ENCODE results near the gene ZNF692. TPM values are rescaled to one million over a fixed set of nuclear protein-coding genes. Genes with fewer than 3 reads are reported as not detected.
"Not testable (repeated sequence)": the region's sequence is repeated elsewhere in the genome, so short reads cannot be mapped to it uniquely, and the experiment has no call there.

The ZNF692 gene
- total RNA-seq, 3 donors from 2014 or later, result 11.5 to 84.3 (median 77.7) TPM

GRCh38 chr1:248892590-248892989 is 33.7 kb upstream of the ZNF692 start:
- TF ChIP-seq POLR2A (IDR thresholded peaks at IDR 0.05), result no peak
- no peak overlapping the region for H3K4me3 ChIP-seq

DNA sequence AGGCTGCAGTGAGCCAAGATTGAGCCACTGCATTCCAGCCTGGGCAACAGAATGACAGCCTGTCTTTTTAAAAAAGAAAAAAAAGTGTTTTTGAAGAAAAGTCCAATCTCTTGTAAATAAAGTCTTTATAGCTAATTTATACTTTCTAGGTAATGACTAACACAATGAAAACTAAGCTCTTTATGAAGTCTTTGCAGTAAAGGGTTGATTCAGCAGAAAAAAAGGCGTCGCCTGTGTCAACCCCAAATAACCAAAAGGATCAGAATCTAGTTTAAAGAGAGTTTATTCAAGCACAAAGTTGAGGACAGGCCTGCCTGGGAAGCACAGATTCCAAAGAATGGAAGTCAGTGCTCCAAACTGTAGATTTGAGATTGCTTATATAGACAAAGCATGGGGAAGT is 32.9 kb upstream of the ZNF692 start:
- no peak for DNase-seq (ENCODE audit: low spot score in 2 of 2)
- Histone ChIP-seq H3K36me3 (no peaks in the 10 kb centered on the region), H3K27me3 (no peaks in the 10 kb centered on the region), H3K4me1 (no peaks in the 10 kb centered on the region), H3K4me3 (no peak overlapping the region), H3K9me3 (no peaks in the 10 kb centered on the region), H3K27ac (no peak overlapping the region)
- intact Hi-C loops (cut with DNase I; ENCODE audit: low total_unique reads), result no loop called here
- no peak for TF ChIP-seq POLR2A (IDR thresholded peaks at IDR 0.05)
- no peak for TF ChIP-seq POLR2AphosphoS5 (IDR thresholded peaks at IDR 0.05)
- no peak for TF ChIP-seq CTCF (IDR thresholded peaks at IDR 0.05)

More at GRCh38 chr1:248892590-248892989, 33.7 kb upstream of the ZNF692 start:
- no peaks in the 10 kb centered on the region for H3K27me3 ChIP-seq
- H3K36me3 ChIP-seq, result no peaks in the 10 kb centered on the region
- H3K4me1 ChIP-seq, result no peaks in the 10 kb centered on the region
- intact Hi-C loops (cut with DNase I; ENCODE audit: low total_unique reads), result no loop called here
- no peaks in the 10 kb centered on the region for H3K9me3 ChIP-seq
- H3K27ac ChIP-seq, result no peak overlapping the region
- no peak for DNase-seq (ENCODE audit: low spot score in 2 of 2)

DNA sequence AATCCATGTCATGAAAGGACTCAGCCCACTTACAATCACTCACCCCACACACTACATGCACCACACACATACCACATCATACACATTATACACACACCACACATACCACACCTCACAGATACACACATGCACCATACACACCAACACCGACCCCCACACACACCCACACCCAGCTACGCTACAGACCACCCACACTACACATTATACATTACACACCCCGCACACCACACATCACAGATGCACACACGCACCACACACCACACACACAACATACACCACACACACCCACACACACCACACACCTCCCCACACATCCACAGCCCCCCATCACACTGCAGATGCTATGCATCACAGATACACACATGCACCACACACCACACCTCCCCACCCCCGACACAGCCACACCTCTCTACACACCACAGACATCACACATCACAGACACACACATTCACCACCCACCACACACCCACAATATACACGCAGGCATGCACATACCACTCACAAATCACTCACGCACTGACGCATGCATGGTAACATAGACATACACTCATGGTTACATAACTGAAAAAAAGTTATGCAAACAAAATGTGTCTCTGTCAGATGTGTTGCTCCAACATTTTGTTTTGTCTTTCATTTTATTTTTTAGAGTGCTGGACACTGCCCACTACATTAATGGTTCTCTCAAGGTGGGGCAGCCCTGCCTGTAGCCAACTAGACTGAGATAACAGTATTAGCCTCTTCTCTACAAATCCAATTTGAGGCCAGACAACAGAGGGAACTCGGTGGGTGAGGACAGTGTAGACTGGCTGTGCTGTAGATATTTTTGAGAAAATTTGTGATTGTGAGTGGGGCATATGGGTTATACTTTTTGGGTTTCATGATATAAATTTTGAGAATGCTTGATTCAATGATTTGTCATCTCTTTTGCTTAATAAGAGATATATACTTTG is 31.9 kb upstream of the ZNF692 start:
- no peaks in the 10 kb centered on the region for H3K36me3 ChIP-seq
- H3K27ac ChIP-seq, result no peak overlapping the region
- H3K4me3 ChIP-seq, result no peak overlapping the region
- H3K27me3 ChIP-seq, result no peaks in the 10 kb centered on the region
- no peaks in the 10 kb centered on the region for H3K4me1 ChIP-seq
- intact Hi-C loops (cut with DNase I; ENCODE audit: low total_unique reads), result no loop called here
- no peaks in the 10 kb centered on the region for H3K9me3 ChIP-seq
- no peak for TF ChIP-seq CTCF (IDR thresholded peaks at IDR 0.05)
- no peak for TF ChIP-seq POLR2A (IDR thresholded peaks at IDR 0.05)
- TF ChIP-seq POLR2AphosphoS5 (IDR thresholded peaks at IDR 0.05), result no peak
- DNase-seq (ENCODE audit: low spot score in 2 of 2), result no peak

DNA sequence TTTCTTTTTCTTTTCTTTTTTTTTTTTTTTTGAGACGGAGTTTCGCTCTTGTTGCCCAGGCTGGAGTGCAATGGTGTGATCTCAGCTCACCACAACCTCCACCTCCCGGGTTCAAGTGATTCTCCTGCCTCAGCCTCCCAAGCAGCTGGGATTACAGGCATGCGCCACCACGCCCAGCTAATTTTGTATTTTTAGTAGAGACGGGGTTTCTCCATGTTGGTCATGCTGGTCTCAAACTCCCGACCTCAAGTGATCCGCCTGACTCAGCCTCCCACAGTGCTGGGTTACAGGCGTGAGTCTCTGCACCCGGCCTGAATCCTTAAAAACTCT is 31.0 kb upstream of the ZNF692 start:
- DNase-seq (ENCODE audit: low spot score in 2 of 2); H3K4me3 ChIP-seq; H3K27me3 ChIP-seq; H3K9me3 ChIP-seq; H3K36me3 ChIP-seq; H3K4me1 ChIP-seq; intact Hi-C loops (cut with DNase I; ENCODE audit: low total_unique reads); H3K27ac ChIP-seq: not testable (repeated sequence)

- Histone ChIP-seq H3K36me3 (no peaks in the 10 kb centered on the region), H3K4me3 (no peak overlapping the region), H3K9me3 (no peaks in the 10 kb centered on the region), H3K4me1 (no peaks in the 10 kb centered on the region), H3K27me3 (no peaks in the 10 kb centered on the region), H3K27ac (no peak overlapping the region)
- no peak for DNase-seq (ENCODE audit: low spot score in 2 of 2)
- TF ChIP-seq CTCF (IDR thresholded peaks at IDR 0.05) (no peak), POLR2AphosphoS5 (IDR thresholded peaks at IDR 0.05) (no peak), POLR2A (IDR thresholded peaks at IDR 0.05) (no peak)
- intact Hi-C loops (cut with DNase I; ENCODE audit: low total_unique reads), result no loop called here
Measured at GRCh38 chr1:248886237-248886895, 27.5 kb upstream of the ZNF692 start.

DNA sequence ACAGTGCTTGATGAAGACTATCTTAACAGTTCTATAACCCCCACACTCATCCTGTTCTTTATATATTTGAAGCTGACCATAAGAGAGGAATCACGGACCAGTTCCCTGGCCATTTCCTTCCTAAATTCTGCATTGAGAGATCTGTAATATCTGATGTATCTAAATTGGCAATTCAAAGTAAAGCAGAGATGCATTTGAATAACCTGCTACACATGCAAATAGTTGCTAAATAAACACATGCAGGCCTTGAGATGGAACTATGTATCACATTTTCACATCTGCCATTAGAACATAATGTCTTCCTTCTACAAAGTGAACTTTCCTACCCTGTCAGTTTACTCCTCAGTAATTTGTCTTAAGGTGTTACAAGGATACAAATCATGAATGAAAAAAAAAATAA is 26.8 kb upstream of the ZNF692 start:
- Histone ChIP-seq H3K27me3 (no peaks in the 10 kb centered on the region), H3K4me3 (no peak overlapping the region), H3K9me3 (no peaks in the 10 kb centered on the region), H3K36me3 (no peaks in the 10 kb centered on the region), H3K27ac (no peak overlapping the region), H3K4me1 (no peaks in the 10 kb centered on the region)
- TF ChIP-seq POLR2AphosphoS5 (IDR thresholded peaks at IDR 0.05) (no peak), CTCF (IDR thresholded peaks at IDR 0.05) (no peak), POLR2A (IDR thresholded peaks at IDR 0.05) (no peak)
- DNase-seq (ENCODE audit: low spot score in 2 of 2), result no peak
- intact Hi-C loops (cut with DNase I; ENCODE audit: low total_unique reads), result no loop called here

Data from breast epithelium (tissue), 4 donors.